Right lobe of liver (tissue), 4 donors: Measurements from ENCODE around the gene DYRK1A.

Experiments used
- POLR2A ChIP-seq: fragments of 450-650 bp; IDR thresholded peaks from one replicate; pipeline ENCODE4 v1.6.1; 2017; ENCODE audit warnings: antibody characterized with exemption, mild to moderate bottlenecking
- TF ChIP-seq, protein P1 (sequence below), 4 donors: fragments of 200-600 bp in 3 of 4; fragments of 450-650 bp in 1 of 4; IDR thresholded peaks; one replicate each; pipeline versions ENCODE4 v1.5.1 to v1.8.0; 2016 to 2022; ENCODE audit warnings: antibody characterized with exemption in 4 of 4, mild to moderate bottlenecking in 2 of 4
- donor health status: DM: no; HTN: no; CAD: no.
- donor health status: DM: no; HTN: no; CAD: no.
- donor health status: DM: no; HTN: yes; CAD: no.

DNA sequence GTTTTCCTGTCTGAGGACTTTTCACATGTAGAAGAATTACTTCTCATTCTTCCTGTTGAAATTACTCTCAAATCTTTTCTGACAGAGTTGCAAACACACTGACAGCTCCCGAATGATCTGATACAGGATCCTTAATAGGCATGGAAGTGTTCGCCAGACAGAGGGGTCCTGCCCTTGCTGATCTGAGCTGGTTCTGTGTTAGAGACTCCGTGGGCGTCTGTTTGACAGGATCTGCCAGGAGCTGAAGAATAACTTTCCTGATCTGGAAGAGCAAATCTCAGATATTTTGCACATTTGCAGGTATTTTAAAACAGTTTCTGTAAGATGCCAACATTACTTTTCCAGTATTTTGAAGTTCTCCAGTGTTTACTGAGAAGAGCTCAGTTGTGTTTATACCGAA is 202.3 kb downstream of the DYRK1A start:
- TF ChIP-seq, protein P1, sequence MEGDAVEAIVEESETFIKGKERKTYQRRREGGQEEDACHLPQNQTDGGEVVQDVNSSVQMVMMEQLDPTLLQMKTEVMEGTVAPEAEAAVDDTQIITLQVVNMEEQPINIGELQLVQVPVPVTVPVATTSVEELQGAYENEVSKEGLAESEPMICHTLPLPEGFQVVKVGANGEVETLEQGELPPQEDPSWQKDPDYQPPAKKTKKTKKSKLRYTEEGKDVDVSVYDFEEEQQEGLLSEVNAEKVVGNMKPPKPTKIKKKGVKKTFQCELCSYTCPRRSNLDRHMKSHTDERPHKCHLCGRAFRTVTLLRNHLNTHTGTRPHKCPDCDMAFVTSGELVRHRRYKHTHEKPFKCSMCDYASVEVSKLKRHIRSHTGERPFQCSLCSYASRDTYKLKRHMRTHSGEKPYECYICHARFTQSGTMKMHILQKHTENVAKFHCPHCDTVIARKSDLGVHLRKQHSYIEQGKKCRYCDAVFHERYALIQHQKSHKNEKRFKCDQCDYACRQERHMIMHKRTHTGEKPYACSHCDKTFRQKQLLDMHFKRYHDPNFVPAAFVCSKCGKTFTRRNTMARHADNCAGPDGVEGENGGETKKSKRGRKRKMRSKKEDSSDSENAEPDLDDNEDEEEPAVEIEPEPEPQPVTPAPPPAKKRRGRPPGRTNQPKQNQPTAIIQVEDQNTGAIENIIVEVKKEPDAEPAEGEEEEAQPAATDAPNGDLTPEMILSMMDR (IDR thresholded peaks at IDR 0.05): no peak
- TF ChIP-seq POLR2A: no peak
